ENCODE measurements around the gene PIGB.
"Not testable (repeated sequence)": the region's sequence is repeated elsewhere in the genome, so short reads cannot be mapped to it uniquely, and the experiment has no call there.

The PIGB gene

DNA sequence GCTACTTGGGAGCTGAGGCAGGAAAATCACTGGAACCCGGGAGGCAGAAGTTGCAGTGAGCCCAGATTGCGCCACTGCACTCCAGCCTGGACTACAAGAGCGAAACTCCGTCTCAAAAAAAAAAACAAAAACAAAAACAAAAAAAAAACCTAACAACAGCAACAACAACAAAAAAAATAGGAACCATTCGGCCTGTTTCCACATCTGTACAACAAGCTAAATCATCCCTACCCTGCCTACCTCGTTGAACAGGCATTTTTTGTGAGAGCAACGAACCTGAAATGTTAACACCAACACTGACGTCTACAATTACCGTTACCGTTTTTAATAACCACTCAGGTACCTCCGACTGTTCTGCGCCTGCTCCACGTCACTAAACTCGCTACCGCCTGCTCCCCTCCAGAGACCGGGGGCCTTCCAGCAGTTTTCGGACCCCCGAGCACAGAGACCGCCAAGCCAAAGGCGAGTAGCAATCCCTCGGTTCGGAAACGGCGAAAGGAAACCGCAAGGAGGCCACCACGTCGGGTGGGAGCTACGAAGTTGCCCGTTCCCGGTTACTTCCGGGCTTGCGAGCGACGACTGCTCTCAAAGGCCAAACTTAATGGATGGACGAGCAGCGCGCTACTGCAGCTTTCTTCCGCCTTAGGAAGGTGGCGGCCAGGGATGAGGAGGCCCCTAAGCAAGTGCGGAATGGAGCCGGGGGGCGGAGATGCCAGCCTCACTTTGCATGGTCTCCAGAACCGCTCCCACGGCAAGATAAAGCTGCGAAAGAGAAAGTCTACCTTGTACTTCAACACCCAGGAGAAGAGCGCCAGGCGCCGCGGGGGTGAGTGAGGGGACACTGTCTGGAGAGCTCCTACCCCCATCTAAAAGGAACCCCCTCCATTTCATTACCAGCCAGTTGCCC lies at the start of gene PIGB, which contains the start of gene PIGBOS1:
Gene PIGB (plus strand): TSS at position 635 of the 907 bp plus-strand sequence. CDS start 29 bp downstream, at position 664.
Gene PIGBOS1 (minus strand): TSS at position 536 of the 907 bp plus-strand sequence. CDS start 1,331 bp downstream, outside the sequence.
- DNase-seq, result peak; percentile 73

DNA sequence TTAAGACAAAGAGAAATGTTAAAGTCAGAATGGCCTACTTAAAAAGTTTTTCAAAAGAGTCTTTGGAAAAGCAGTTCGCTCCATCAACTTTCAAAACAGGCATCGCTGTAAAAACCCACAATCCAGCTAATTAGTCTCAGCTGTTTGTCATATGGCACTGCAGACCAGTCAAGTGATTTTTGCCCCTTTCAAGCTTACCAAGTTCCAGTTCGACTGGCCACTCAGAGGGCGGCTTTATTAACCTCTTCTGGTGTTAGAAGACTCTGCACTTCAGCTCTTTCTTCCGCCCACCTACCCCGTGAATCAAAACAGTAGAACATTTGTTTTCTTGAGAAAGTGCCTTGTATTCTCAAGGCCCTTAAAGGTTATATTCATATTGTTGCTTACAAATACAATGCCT lies 48.7 kb upstream of the PIGB start:
- no peak for DNase-seq

DNA sequence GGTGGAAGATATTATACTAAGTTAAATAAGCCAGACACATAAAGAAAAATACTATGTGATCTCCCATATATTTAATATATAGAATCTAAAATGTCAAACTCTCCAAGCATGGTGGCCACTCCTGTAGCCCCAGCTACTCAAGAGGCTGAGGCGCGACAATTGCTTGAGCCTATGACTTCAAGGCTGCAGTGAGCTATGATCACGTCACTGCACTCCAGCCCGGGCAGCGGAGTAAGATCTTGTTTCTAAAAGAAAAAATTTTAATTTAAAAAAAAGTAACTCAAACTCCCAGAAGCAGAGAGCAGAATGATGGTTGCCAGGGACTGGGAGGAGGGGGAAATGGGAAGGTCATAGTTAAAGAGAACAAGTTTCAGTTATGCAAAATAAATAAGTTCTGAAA lies 42.7 kb upstream of the PIGB start:
- DNase-seq, result no peak

DNA sequence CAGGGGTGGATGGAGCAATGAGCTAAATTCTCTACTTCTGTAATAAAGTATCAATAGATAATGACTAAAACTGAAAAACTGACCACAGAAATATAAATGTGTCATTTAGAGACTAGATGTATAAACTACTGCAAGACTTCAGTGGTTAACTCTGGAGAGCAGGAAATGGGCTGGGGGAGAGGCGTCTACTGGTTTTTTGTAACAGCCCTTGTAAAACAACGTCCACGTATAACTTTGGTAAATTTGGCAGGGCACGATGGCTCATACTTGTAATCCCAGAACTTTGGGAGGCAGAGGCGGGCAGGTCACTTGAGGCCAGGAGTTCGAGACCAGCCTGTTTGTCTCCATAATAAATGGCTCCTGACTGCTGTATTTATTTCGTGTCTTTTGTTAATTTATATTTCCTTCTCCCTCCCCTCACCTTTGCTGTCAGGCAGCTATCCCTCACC lies 41.9 kb upstream of the PIGB start:
- DNase-seq, result peak; percentile 30

DNA sequence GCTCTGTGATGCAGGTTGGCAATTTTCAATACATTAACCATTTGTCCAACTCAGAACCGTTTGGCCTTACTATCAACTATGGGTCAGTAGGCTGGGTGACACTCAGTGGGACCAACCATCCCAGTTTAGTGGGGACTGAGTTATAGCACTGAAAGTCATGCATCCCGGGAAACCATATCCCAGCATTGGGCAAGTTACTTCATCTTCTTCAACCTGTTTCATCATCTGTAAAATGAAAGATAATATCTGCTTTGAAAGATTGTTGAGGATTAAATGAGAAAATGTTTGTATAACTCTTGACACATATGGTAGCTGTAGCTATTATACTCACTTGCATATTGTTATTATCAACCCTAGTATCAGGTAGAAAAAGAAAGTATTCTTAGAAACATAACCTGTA lies 41.3 kb upstream of the PIGB start:
- DNase-seq, result no peak

DNA sequence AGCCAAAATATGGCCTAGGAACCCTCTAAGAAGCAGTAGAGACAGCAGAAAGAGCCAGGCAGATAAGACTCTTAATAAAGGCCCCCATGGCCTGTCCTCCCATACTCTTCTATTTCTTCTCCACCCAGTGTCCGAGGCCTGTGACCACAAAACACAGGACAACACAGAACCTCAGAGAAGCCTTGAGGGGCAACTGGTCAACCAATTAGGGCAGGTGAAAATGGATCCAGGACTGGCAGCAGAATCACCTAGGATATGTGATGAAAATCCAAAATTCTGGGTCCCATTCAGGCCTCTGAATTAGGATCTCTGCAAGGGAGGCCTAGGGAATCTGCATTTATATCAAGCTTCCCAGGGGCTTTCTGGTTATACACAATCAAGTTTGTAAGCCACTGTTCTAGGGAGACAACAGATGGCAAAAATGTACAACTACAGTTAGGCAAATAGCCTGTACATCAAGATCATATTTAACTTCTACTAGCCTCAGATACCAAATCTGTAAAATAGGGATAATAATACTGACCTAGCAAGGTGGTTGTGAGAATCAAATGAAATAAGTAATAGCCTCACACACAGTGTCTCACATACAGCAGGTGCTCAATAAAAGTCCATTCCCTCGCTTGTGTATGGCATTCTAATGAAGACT lies 39.8 kb upstream of the PIGB start:
- DNase-seq, result no peak

DNA sequence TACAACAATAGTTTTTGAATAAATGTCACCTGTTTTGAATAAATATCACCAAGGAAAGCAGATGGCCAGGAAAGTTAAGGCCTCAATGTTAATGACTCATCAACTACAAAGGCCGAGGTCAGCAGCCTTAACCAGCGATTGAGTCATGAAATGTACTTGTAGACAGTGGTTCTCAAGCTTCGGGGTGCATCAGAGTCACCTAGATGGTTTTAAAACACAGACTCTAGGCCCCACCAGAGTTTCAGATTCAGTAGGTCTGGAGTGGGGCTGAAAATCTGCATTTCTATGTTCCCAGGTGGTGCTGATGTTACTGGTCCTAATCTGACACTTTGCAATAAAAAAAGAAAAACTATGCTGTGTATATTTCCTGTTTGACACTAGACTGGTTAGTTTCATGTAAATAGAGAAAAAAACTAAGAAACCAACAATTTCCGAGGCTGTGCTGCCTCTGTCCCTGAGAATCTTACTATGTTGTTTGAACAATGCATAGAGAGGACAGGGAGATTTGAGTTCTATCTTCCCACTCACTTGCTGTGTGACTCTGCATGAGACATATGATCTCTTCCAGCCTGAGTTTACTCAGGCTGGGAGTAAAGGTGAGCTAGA lies 39.2 kb upstream of the PIGB start:
- peak; percentile 39 for DNase-seq

DNA sequence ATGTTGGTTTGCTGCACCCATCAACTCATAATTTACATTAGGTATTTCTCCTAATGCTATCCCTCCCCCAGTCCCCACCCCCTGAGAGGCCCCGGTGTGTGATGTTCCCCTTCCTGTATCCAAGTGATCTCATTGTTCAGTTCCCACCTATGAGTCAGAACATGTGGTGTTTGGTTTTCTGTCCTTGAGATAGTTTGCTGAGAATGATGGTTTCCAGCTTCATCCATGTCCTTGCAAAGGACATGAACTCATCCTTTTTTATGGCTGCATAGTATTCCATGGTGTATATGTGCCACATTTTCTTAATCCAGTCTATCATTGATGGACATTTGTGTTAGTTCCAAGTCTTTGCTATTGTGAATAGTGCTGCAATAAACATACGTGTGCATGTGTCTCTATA lies 38.4 kb upstream of the PIGB start:
- not testable (repeated sequence) for DNase-seq

DNA sequence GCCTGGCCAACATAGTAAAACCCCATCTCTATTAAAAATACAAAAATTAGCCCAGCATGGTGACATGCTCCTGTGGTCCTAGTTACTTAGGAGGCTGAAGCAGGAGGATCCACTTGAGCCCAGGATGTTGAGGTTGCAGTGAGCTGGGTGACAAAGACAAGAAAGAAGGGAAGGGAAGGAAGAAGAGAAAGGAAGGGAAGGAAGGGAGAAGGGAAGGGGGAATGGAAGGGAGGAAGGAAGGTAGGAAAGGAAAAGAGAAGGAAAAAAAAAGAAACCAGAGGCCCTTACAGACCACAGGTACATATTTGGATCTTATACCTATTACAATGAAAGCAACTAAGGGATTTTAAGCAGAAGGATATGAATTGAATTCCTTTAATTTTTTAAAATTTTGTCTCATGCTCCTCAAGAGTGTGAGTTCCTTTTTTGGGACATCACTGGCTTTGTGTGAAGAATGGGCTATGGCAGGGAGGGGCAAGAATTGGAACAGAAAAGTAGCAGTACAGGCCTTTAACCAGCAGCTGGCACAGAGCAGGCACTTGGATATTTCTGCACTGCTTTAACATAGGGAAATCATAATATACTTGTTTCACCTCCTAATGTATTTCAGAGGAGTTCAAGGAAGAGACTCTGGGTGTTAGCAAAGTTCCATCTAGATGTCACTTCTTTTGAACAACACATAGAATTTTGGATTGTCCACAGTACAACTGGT lies 37.3 kb upstream of the PIGB start:
- no peak for DNase-seq

DNA sequence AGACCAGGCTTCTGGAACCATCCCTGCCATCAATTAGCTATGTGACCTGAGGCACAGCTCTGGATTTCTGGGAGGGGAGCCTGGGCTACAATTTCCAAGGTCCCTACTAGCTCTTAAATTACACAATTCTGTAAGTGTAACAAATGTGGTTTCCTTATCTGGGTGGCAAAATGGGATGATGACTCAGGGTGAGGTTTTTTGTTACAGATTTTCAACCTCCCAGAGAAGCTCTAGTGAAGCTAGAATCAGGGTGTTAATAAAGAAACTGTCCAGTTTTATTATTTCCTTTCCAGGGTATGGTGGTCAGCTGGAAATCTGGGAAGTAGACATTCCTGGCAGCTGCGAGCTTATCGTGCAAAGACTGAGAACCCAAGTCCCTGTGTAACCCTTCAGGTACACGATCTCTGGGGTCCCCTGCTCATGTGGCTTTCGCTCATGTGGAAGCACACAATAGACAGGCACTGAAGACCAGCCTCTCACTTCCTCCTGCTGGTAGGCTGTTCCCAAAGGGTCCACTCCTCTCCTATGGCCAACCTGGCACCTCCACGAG lies 36.7 kb upstream of the PIGB start:
- no peak for DNase-seq

DNA sequence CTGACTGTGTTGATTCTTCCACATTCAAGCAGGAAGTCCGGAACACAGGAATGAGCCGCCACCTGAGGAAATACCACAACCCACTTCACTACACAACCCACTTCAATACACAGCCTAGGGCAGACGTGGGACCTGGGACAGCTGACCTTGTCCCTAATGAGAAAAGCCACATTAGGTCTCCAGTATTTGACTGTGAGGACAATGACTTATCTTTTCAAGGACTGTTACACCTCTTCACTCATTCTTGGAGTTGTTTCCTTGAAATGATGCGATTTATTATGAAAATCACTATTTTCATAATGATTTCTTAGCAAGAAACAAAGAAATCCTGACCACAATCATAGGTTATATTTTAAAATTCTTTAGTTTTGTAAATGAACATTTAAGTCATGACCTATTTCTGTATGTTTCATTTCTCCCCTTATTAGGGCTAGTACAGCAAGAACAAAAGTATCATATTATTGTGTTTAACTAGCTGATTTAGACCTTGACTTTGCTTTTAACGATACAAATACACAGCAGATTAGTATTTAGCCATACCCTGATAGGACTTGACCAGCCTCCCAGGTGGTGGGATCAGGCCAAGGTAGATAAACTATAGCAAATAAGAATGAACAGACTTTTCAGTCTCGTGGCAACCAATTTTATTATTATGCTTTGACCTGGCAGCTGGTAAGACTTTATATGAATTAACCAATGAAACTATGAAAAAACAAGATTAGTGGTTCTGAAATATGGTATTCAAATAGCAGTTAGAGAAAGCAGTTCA lies 35.5 kb upstream of the PIGB start:
- DNase-seq, result no peak

DNA sequence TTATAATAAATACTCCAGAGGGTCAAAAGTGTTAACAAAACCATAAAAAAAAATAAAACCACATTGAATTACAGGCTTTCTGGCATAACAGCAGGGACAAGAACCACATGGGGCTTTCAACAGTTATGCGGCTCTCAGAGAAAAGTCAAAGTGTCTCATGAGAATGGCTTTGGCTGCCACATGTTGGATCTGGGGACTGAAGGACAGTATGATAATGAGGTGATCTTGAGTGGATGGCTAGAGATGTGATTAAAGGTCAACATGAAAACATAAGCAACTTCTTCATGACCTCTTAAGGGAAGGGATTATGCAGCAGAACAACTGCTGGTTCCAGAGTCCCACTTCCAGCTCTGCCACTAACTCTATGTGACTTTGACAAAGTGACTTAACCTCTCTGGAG lies 34.6 kb upstream of the PIGB start:
- DNase-seq, result no peak

DNA sequence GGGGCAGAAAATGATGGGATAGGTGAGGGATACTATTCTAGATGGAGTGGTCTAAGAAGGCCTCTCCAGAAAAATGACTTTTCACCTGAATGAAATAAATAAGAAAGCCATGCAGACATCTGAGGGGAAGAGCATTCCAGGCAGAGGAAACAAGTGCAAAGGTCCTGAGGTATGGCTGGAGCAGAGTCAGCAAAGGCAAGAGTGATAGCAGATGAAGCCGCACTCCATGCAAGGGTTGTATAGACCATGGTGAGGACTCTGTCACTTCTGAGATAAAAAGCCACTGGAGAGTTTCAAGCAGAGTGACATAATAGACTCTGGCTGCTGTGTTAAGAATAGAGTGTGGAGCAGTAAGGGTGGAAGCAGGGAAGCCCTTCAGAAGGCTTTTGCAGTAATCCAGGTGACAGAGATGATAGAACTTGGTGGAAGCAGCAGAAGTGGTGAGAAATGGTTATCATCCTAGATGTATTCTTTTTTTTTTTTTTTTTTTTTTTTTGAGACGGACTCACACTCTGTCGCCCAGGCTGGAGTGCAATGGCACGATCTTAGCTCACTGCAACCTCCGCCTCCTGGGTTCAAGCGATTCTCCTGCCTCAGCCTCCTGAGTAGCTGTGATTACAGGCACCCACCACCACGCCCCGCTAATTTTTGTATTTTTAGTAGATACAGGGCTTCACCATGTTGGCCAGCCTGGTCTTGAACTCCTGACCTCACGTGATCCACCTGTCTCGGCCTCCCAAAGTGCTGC lies 32.4 kb upstream of the PIGB start:
- not testable (repeated sequence) for DNase-seq

DNA sequence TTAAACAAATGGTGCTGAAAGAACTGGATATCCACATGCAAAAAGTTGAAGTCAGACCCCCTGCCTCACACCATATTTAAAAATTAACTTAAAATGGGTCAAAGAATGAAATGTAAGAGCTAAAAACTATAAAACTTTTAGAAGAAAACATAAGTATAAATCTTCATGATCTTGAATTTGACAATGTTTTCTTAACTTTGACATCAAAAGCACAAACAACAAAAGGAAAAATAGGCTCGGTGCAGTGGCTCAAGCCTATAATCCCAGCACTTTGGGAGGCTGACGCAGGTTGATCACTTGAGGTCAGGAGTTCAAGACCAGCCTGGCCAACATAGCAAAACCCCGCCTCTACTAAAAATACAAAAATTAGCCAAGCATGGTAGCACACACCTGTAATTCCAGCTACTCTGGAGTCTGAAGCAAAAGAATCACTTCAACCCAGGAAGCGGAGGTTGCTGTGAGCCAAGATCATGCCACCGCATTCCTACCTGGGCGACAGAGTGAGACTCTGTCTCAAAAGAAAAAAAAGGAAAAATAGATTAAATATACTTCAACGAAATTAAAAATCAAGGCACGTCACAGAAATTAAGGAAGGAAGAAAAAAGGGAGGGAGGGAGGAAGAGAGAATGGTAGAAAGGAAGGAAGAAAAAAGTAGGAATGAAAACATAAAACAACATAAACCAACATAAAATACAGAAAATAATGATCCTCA lies 30.9 kb upstream of the PIGB start:
- no peak for DNase-seq

DNA sequence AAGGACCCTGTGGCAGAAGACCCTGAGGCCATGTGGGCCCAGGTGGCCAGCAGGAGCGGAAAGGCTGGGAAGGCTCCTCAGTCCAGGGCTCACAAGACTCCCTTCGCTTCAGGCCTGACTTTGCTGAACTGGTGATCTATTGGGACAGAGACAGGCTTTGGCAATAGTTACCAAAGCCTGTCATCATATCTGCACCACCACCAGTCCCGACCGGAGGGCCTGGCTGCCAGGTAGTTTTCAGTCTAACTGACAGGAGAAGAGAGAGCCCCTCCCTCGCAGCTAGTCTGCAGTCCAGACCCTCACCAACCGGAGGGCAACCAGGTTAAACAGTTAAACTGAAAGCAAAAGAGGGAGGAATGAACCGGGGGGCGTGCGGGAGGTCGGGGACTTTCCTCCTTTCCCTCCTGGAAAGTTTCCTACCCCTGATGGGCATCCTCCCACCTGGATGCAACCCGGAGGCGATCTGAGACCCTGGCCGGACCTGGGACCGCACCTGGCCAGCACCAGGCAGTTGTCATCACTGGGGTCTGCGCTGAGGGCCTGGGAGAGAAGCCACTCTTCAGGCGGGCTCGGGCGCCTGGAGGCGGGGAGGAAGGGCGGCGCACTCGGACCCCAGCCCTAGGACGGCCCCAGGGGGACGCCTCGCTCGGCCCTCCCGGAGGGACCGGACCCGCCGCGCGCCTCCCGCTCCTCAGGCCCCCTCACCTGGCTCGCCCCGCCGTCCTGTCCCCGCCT lies 29.8 kb upstream of the PIGB start:
- no peak for DNase-seq

DNA sequence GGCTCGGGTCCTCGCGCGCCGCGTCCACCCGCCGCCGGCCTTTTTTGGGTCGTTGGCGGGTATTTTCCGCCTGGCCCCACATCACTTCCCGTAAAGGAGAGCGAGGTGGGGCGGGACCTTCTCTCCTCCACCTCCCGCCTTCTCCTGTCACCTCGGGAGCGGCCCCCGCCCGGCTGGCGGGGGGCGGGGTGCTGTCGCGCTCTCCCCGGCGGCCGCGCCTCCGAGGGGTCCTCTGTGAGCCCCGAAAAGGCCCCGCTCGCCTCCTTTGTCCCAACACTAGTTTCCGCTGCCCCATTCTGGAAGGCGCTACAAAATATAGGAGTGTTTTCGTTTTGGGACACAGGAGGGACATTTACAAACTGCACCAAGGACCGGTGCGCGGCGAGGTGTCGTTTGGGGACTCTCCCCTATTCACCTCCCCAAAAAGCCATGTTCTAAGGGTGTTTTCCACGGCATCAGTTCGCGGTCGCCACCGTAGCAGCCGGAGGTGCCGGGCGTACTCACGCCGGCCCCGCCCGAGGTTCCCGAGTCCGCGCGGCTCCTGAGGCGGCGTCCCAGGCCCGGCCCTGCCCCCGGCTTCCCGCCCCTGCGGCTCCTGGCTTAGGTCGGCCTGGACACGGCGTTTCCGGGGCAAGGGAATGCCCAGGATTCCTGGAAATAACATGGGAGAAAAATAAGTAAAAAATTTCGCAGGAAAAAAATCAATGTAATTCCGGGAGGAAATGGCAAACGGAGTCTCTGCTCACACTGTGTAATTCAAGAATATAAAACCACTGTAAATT lies 29.1 kb upstream of the PIGB start, which contains the start of gene RAB27A:
Gene RAB27A (minus strand): TSS at position 68 of the 782 bp plus-strand sequence. CDS start 54,879 bp downstream, outside the sequence.
- DNase-seq, result peak; percentile 58

DNA sequence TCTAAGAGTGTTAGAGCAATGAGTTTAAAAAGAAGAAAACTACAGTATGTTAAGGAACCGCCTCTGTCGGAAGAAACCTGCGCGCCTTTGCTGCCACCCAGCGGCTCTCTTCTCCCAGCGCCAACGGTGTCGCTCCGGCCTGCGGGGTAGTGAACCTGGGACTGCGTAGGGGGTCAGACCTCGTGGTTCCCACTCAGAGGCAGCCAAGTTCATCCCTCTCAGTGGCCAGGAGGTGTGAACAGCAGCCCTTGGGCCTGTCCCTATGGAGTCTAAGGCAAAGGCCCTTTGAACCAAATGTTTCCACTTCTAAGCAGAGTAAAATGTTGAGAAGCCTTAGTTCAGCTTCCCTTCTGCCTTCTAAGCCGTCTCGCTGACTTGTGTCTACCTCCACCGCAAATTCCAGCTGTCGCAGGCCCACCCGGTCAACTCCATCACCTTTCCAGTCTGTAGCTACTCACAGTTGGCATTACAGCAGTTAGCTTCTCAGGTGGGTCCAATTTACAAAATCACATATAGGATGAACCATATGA lies 28.4 kb upstream of the PIGB start:
- peak; percentile 76 for DNase-seq

DNA sequence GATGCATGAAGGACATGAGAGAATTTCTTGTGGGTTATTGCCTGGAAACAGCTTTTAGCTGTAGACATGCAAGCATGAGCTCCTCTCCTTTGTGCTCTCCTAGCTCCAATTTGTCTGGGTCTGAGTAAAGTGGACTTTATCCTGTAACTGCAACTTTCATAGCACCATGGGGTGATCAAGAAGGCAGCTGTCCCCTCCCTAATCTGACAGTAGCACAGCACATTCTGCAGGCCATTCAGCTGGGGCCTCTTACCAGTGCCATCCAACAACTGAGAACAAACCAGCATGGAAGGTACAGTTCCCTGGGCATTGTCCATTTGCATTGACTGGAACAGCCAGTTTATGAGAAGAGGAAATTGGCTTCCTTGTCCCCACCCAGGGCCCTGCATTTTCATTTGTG lies 21.7 kb upstream of the PIGB start:
- DNase-seq, result no peak

Data from activated effector memory CD4-positive, alpha-beta T cell treated with Interleukin-2 at 50 U/mL for 16 hours (primary cell).